NB4 (cell line): ENCODE data around the gene ADAMTSL1.

Experiments
- MAX ChIP-seq: IDR thresholded peaks from 2 replicates; pipeline ENCODE4 v1.6.1; 2011; ENCODE audit warnings: low read depth, low read length
- MYC ChIP-seq: IDR thresholded peaks from 2 replicates; pipeline ENCODE4 v1.6.1; 2011; ENCODE audit warnings: low read depth, low read length
- POLR2A ChIP-seq: IDR thresholded peaks from 2 replicates; pipeline ENCODE4 v1.6.1; 2011; ENCODE audit warnings: mild to moderate bottlenecking; ENCODE audit not compliant: insufficient read length; ENCODE audit errors: extremely low read depth
- TF ChIP-seq, protein P1 (sequence below): IDR thresholded peaks from one replicate; pipeline ENCODE4 v1.5.1; 2012; ENCODE audit warnings: low read depth, low read length

DNA sequence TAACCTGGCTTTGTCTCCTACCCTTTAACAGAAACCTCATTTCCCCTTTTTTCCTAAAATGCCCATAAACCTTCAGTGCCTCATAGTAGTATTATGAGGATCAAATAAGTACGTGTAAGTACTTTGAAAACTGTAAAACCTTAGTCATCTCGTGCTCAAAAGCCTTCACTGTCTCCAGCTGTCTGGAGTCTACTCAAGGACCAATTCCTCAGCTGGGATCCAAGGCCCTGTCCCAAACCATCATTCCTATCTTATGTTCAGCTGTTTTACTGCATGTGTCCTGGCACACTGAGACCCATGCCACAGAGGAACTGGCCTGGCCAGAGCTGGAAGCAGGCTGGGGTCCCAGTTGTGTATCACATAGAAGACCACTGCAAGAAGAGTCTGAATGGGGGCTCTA, 15.9 kb downstream of the ADAMTSL1 start:
- TF ChIP-seq, protein P1, sequence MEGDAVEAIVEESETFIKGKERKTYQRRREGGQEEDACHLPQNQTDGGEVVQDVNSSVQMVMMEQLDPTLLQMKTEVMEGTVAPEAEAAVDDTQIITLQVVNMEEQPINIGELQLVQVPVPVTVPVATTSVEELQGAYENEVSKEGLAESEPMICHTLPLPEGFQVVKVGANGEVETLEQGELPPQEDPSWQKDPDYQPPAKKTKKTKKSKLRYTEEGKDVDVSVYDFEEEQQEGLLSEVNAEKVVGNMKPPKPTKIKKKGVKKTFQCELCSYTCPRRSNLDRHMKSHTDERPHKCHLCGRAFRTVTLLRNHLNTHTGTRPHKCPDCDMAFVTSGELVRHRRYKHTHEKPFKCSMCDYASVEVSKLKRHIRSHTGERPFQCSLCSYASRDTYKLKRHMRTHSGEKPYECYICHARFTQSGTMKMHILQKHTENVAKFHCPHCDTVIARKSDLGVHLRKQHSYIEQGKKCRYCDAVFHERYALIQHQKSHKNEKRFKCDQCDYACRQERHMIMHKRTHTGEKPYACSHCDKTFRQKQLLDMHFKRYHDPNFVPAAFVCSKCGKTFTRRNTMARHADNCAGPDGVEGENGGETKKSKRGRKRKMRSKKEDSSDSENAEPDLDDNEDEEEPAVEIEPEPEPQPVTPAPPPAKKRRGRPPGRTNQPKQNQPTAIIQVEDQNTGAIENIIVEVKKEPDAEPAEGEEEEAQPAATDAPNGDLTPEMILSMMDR, result no peak
- TF ChIP-seq POLR2A (no peak), MAX (no peak), MYC (no peak)
